HG02678 (cell line): ENCODE measurements around the gene PHACTR3.

Source experiments
- ATAC-seq: cut with Tn5 transposase; IDR thresholded peaks from one replicate; pipeline ENCODE4 v1.9.1; 2021; ENCODE audit warnings: mild to moderate bottlenecking, moderate library complexity; ENCODE audit not compliant: unreplicated experiment

PHACTR3 gene

GRCh38 chr20:59809630-59810448 is 205.5 kb downstream of the PHACTR3 start:
- no peak for ATAC-seq

- no peak for ATAC-seq
Observed at GRCh38 chr20:59810449-59811187, 206.3 kb downstream of the PHACTR3 start.

- no peak for ATAC-seq
Observed at GRCh38 chr20:59811681-59812171, 207.4 kb downstream of the PHACTR3 start.

GRCh38 chr20:59812286-59813125 is 208.2 kb downstream of the PHACTR3 start:
- ATAC-seq = no peak

- no peak for ATAC-seq
Observed at GRCh38 chr20:59813126-59813947, 209.0 kb downstream of the PHACTR3 start.

GRCh38 chr20:59813948-59814839 is 209.9 kb downstream of the PHACTR3 start:
- no peak for ATAC-seq

GRCh38 chr20:59814840-59815340 is 210.6 kb downstream of the PHACTR3 start:
- no peak for ATAC-seq

GRCh38 chr20:59816146-59816738 is 211.9 kb downstream of the PHACTR3 start:
- no peak for ATAC-seq

GRCh38 chr20:59817406-59817805 is 213.1 kb downstream of the PHACTR3 start:
- ATAC-seq = no peak

- ATAC-seq = no peak
Observed at GRCh38 chr20:59817846-59818615, 213.7 kb downstream of the PHACTR3 start.

GRCh38 chr20:59818911-59819310 is 214.6 kb downstream of the PHACTR3 start:
- ATAC-seq = no peak

- no peak for ATAC-seq
Observed at GRCh38 chr20:59819496-59820203, 215.3 kb downstream of the PHACTR3 start.

GRCh38 chr20:59820204-59821041 is 216.1 kb downstream of the PHACTR3 start:
- ATAC-seq = no peak

- ATAC-seq = no peak
Observed at GRCh38 chr20:59821201-59821600, 216.9 kb downstream of the PHACTR3 start.

GRCh38 chr20:59821788-59822187 is 217.4 kb downstream of the PHACTR3 start:
- ATAC-seq = no peak

GRCh38 chr20:59822291-59823029 is 218.1 kb downstream of the PHACTR3 start:
- no peak for ATAC-seq
